ENCODE results near the gene ANKRD13B. TPM values are rescaled to one million over a fixed set of nuclear protein-coding genes. Genes with fewer than 3 reads are reported as not detected.

Gene ANKRD13B
- polyA plus RNA-seq, 6 donors from 2014 or later, result not detected

GRCh38 chr17:29624586-29624985 lies 31.7 kb downstream of the ANKRD13B start:
- H3K9me3 Mint-ChIP-seq, result no peaks in the 10 kb centered on the region
- H3K36me3 Mint-ChIP-seq, result no peaks in the 10 kb centered on the region
- H3K4me3 Mint-ChIP-seq, result peak overlapping the region in 3 of 8 donors; percentile 26 to 72 (median 53)
- ATAC-seq (ENCODE audit: low read depth in 2 of 2) (no peak), DNase-seq (no peak)
- H3K4me1 Mint-ChIP-seq, result peaks cover 15 to 39% (median 34%) of the 10 kb centered on the region in 3 donors
- no peaks in the 10 kb centered on the region for H3K27me3 Mint-ChIP-seq
- H3K27ac Mint-ChIP-seq, result peak overlapping the region in 3 of 6 donors; percentile 19 to 51 (median 35)

- DNase-seq (no peak), ATAC-seq (ENCODE audit: low read depth in 2 of 2) (no peak)
- peak overlapping the region in 2 of 8 donors; percentile 26 to 72 for H3K4me3 Mint-ChIP-seq
- H3K27me3 Mint-ChIP-seq, result no peaks in the 10 kb centered on the region
- no peaks in the 10 kb centered on the region for H3K9me3 Mint-ChIP-seq
- no peaks in the 10 kb centered on the region for H3K36me3 Mint-ChIP-seq
- peak overlapping the region; percentile 5 to 87 (median 46) for H3K27ac Mint-ChIP-seq
- H3K4me1 Mint-ChIP-seq, result peaks cover 15 to 39% (median 34%) of the 10 kb centered on the region in 3 donors
These were observed 32.3 kb downstream of the ANKRD13B start for GRCh38 chr17:29625037-29625750.

DNA sequence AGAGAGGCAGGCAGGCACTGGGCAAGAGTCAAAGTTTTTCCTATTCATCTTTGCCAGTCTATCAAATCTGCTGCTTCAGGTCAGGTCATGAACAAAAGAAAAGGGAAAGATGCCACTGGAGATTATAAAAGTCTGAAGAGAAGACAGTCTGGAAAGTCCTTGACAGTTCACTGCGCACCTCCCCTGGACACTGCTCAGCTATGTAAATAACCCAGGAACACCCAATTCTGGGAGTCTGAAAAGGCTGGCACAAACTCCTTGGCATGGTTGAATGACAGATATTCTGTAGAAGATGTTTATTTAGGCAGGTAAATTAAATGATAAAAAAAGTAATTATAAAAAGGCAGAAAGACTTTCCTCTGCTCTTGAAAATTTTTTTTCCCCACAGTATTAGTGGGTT lies 35.0 kb downstream of the ANKRD13B start:
- Mint-ChIP-seq H3K4me3 (no peak overlapping the region), H3K9me3 (no peaks in the 10 kb centered on the region), H3K36me3 (peaks cover 10 to 13% of the 10 kb centered on the region in 2 donors), H3K27ac (peak overlapping the region in 5 of 6 donors; percentile 11 to 56 (median 45)), H3K4me1 (peaks cover 12 to 34% (median 27%) of the 10 kb centered on the region in 3 donors), H3K27me3 (no peaks in the 10 kb centered on the region)
- no peak for DNase-seq
- ATAC-seq (ENCODE audit: low read depth in 2 of 2), result no peak

DNA sequence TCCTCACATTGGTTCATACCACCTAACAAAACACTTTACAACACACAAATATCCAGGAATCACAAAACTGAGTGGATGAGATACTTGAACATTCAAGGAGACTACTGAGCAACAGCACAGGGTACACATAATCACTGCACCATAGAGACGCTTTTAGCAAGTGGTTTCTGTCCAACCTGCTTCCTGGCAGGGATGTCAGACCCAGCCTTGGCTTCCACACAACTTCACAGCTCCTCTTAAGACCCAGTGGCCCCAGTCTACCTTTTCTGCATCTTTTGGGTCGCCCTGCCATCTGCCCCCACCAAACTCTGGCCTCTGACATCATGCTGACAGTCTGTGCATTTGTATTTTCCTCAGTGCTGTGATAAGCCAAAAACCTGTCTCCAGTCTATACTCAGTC lies 35.7 kb downstream of the ANKRD13B start:
- Mint-ChIP-seq H3K36me3 (peaks cover 11 to 13% of the 10 kb centered on the region in 2 donors), H3K4me3 (peak overlapping the region in 1 of 8 donors; percentile 21), H3K9me3 (no peaks in the 10 kb centered on the region), H3K27ac (peak overlapping the region in 5 of 6 donors; percentile 65 to 84 (median 75)), H3K4me1 (peaks cover 9 to 28% (median 20%) of the 10 kb centered on the region in 3 donors), H3K27me3 (no peaks in the 10 kb centered on the region)
- DNase-seq, result no peak
- ATAC-seq (ENCODE audit: low read depth in 2 of 2), result no peak

GRCh38 chr17:29629839-29630238 lies 36.9 kb downstream of the ANKRD13B start:
- Mint-ChIP-seq H3K36me3 (peaks cover 13 to 17% of the 10 kb centered on the region in 2 donors), H3K27ac (peak overlapping the region in 2 of 6 donors; percentile 32 to 72), H3K27me3 (no peaks in the 10 kb centered on the region), H3K4me3 (no peak overlapping the region), H3K4me1 (peaks cover 14 to 26% (median 23%) of the 10 kb centered on the region in 3 donors), H3K9me3 (no peaks in the 10 kb centered on the region)
- DNase-seq, result no peak
- no peak for ATAC-seq (ENCODE audit: low read depth in 2 of 2)

DNA sequence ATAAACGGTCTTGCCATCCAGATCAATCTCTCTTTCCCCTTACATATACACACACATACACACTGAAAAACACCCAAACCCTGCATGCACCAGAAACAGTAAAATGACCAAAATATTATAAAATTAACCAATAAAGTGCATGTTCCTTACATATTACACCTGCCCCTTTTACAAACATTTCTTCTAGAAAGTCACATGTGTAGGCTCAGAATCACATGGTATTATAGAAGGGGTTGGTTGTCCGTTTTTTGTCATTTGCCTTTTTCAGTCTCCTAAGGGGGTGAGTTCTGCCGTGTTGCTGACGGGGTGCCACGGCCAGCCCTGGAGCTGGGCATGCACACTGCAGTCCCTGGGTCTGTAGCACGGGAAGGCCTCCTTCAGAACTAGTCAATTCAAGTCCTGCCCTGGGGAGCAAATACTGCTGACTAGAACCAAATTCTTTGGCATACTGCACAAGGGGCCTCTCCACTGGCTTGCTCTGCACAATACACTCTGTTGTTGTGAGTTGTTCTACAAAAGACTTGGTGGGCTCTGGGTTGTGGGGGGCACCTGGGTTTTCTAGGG lies 37.8 kb downstream of the ANKRD13B start:
- Mint-ChIP-seq H3K36me3 (peaks cover 13 to 17% of the 10 kb centered on the region in 2 donors), H3K27me3 (no peaks in the 10 kb centered on the region), H3K4me1 (peaks cover 14 to 26% (median 24%) of the 10 kb centered on the region in 3 donors), H3K27ac (peak overlapping the region in 4 of 6 donors; percentile 33 to 85 (median 76)), H3K4me3 (no peak overlapping the region), H3K9me3 (no peaks in the 10 kb centered on the region)
- DNase-seq (no peak), ATAC-seq (ENCODE audit: low read depth in 2 of 2) (no peak)

GRCh38 chr17:29633886-29634285 lies 41.0 kb downstream of the ANKRD13B start:
- DNase-seq (no peak), ATAC-seq (ENCODE audit: low read depth in 2 of 2) (no peak)
- Mint-ChIP-seq H3K4me1 (peaks cover 10 to 23% (median 11%) of the 10 kb centered on the region in 3 donors), H3K27ac (peak overlapping the region in 3 of 6 donors; percentile 11 to 91 (median 37)), H3K27me3 (no peaks in the 10 kb centered on the region), H3K36me3 (peaks cover 13 to 25% of the 10 kb centered on the region in 2 donors), H3K9me3 (no peaks in the 10 kb centered on the region), H3K4me3 (no peak overlapping the region)

DNA sequence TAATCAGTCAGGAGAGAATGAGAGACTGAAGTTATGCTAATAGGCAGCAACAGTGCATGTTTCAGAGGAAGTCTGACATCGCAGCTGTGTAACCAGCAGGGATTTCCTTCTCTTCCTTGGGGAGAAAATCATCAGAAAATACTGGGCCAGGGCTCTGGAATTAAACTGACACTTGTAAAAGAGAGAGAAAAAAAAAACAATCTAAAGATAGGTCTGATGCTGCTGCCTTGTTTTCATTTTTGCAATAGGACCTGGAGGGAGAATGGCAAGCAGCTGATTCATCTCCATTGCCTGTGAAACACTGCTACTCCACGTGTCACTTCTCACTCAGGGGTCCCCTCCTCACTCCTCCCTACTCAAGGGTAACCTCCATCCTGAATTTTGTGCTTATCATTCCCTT lies 47.5 kb downstream of the ANKRD13B start:
- Mint-ChIP-seq H3K27me3 (no peaks in the 10 kb centered on the region), H3K4me3 (no peak overlapping the region), H3K9me3 (no peaks in the 10 kb centered on the region), H3K36me3 (peaks cover 0 to 15% of the 10 kb centered on the region in 2 donors), H3K27ac (peak overlapping the region; percentile 43 to 80 (median 60)), H3K4me1 (peaks cover 16 to 46% (median 21%) of the 10 kb centered on the region in 3 donors)
- ATAC-seq (ENCODE audit: low read depth in 2 of 2), result no peak
- DNase-seq, result no peak

GRCh38 chr17:29640981-29641642 lies 48.2 kb downstream of the ANKRD13B start:
- DNase-seq, result no peak
- Mint-ChIP-seq H3K27ac (peak overlapping the region in 4 of 6 donors; percentile 59 to 79 (median 68)), H3K4me1 (peaks cover 16 to 43% (median 21%) of the 10 kb centered on the region in 3 donors), H3K9me3 (no peaks in the 10 kb centered on the region), H3K36me3 (peaks cover 0 to 18% of the 10 kb centered on the region in 2 donors), H3K27me3 (no peaks in the 10 kb centered on the region), H3K4me3 (no peak overlapping the region)
- no peak for ATAC-seq (ENCODE audit: low read depth in 2 of 2)

DNA sequence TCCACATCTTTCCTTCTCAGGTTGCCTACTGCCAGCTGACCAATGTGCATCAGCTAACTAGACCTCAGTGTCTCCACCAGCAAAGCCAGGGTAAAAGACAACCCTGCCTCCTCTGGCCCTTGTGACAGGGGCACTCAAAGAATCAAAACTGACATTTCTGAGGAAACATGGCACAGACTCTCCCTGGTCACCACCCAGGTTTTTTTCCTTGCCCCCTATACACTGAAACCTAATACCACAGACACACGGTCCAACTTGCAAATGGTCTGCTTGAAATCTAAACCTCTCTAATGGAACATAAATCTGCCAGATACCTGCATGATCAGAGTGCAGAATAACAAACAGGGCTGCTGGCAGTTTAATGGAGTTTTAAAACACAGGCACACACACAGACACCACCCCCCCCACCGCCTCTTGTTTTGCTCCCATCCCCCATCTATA lies 49.3 kb downstream of the ANKRD13B start:
- no peak for DNase-seq
- H3K27me3 Mint-ChIP-seq, result no peaks in the 10 kb centered on the region
- H3K36me3 Mint-ChIP-seq, result peaks cover 0 to 11% of the 10 kb centered on the region in 2 donors
- H3K4me1 Mint-ChIP-seq, result peaks cover 16 to 37% (median 21%) of the 10 kb centered on the region in 3 donors
- H3K4me3 Mint-ChIP-seq, result peak overlapping the region in 2 of 8 donors; percentile 4 to 22
- no peaks in the 10 kb centered on the region for H3K9me3 Mint-ChIP-seq
- ATAC-seq (ENCODE audit: low read depth in 2 of 2), result no peak
- H3K27ac Mint-ChIP-seq, result peak overlapping the region in 4 of 6 donors; percentile 19 to 78 (median 54)

DNA sequence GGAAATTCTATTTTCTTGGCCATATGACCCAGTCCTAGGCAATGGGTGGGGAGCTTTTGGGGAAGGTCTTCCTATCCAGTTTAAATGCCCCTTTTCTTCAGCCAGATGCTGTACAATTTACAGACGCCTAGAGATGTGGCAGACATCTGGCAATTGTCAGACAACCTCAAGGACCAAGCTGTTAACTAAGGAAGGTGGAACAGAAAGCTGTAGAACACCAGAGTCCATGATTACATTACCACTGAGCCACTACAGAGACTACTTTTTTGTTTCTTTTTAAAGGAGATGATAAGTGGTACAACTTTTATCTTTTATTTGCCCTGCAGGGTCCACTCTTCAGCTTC lies 50.9 kb downstream of the ANKRD13B start:
- H3K36me3 Mint-ChIP-seq, result peaks cover 0 to 11% of the 10 kb centered on the region in 2 donors
- ATAC-seq (ENCODE audit: low read depth in 2 of 2), result no peak
- peaks cover 16 to 37% (median 21%) of the 10 kb centered on the region in 3 donors for H3K4me1 Mint-ChIP-seq
- no peaks in the 10 kb centered on the region for H3K9me3 Mint-ChIP-seq
- H3K4me3 Mint-ChIP-seq, result no peak overlapping the region
- no peak for DNase-seq
- peak overlapping the region in 4 of 6 donors; percentile 49 to 93 (median 66) for H3K27ac Mint-ChIP-seq
- no peaks in the 10 kb centered on the region for H3K27me3 Mint-ChIP-seq

- Mint-ChIP-seq H3K36me3 (peaks cover 9 to 25% of the 10 kb centered on the region in 2 donors), H3K27ac (peak overlapping the region in 4 of 6 donors; percentile 41 to 75 (median 60)), H3K27me3 (no peaks in the 10 kb centered on the region), H3K4me3 (no peak overlapping the region), H3K4me1 (peaks cover 7 to 20% (median 8%) of the 10 kb centered on the region in 3 donors), H3K9me3 (no peaks in the 10 kb centered on the region)
- DNase-seq (no peak), ATAC-seq (ENCODE audit: low read depth in 2 of 2) (no peak)
These were observed 52.7 kb downstream of the ANKRD13B start for GRCh38 chr17:29645515-29646051.

DNA sequence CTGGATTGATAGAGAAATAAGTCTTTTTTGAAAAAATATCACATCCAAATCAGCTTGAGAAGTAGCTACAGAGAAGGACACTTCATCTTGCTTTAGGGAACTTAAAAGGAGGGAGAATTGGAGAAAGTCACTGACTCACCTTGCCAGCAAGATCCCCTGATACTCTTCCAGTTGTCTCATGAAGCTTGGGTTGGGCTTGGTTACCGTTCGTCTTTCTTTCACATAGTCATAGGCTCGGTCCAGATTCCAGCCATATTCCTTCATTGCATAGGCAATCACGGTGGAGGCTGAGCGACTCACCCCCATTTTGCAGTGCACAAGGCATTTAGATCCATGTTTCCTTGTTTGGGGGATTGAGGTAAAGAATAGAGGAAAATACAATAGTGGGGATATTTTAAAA lies 55.1 kb downstream of the ANKRD13B start:
- ATAC-seq (ENCODE audit: low read depth in 2 of 2), result no peak
- Mint-ChIP-seq H3K27ac (peak overlapping the region in 2 of 6 donors; percentile 74 to 85), H3K9me3 (no peaks in the 10 kb centered on the region), H3K4me3 (peak overlapping the region in 1 of 8 donors; percentile 42), H3K36me3 (peaks cover 9 to 28% of the 10 kb centered on the region in 2 donors), H3K4me1 (peaks cover 0 to 5% (median 4%) of the 10 kb centered on the region in 3 donors), H3K27me3 (no peaks in the 10 kb centered on the region)
- no peak for DNase-seq
